Lung (tissue), 12 donors: ENCODE data around the gene LTB4R2. TPM values are rescaled to one million over a fixed set of nuclear protein-coding genes. Genes with fewer than 3 reads are reported as not detected.
A peak's percentile ranks its signal among the peaks of the same experiment; 100 is the strongest.

Experiments used
- ATAC-seq: fragments of 200-7000 bp; cut with Tn5 transposase; one replicate; pipeline ENCODE4 v1.9.1; 2020; ENCODE audit warnings: moderate number of reproducible peaks; ENCODE audit not compliant: insufficient read depth, low FRiP score
- DNase-seq, 3 donors: peaks; one replicate each; pipeline ENCODE4 v3.0.0-alpha.2; 2013 to 2017
- H3K27ac ChIP-seq, 2 donors: one replicate each; pipeline ENCODE4 v1.5.1; 2013; ENCODE audit warnings: mild to moderate bottlenecking in 2 of 2, moderate library complexity in 2 of 2, control low read depth in 1 of 2, inconsistent platforms in 1 of 2, low read depth in 1 of 2, low read length in 1 of 2
- H3K27me3 ChIP-seq, 3 donors: one replicate each; pipeline ENCODE4 v1.5.1; 2013; ENCODE audit warnings: low read length in 2 of 3; ENCODE audit not compliant: control insufficient read depth in 3 of 3, insufficient read depth in 3 of 3
- H3K36me3 ChIP-seq, 4 donors: one replicate each; pipeline ENCODE4 v1.5.1; 2013; ENCODE audit warnings: low read length in 4 of 4, mild to moderate bottlenecking in 1 of 4, moderate library complexity in 1 of 4; ENCODE audit not compliant: control insufficient read depth in 4 of 4, insufficient read depth in 4 of 4
- H3K4me1 ChIP-seq, 5 donors: one replicate each; pipeline ENCODE4 v1.5.1; 2013; ENCODE audit warnings: low read length in 5 of 5, mild to moderate bottlenecking in 2 of 5, moderate library complexity in 1 of 5; ENCODE audit not compliant: control insufficient read depth in 5 of 5, insufficient read depth in 5 of 5
- H3K4me3 ChIP-seq: one replicate; pipeline ENCODE4 v1.5.1; 2013; ENCODE audit warnings: mild to moderate bottlenecking, control low read depth, moderate library complexity
- H3K9ac ChIP-seq, 2 donors: one replicate each; pipeline ENCODE4 v1.5.1; 2013; ENCODE audit warnings: low read length in 2 of 2, control low read depth in 1 of 2; ENCODE audit not compliant: insufficient read depth in 1 of 2
- H3K9me3 ChIP-seq, 4 donors: one replicate each; pipeline ENCODE4 v1.5.1; 2013; ENCODE audit warnings: low read length in 3 of 4, mild to moderate bottlenecking in 1 of 4, moderate library complexity in 1 of 4; ENCODE audit not compliant: control insufficient read depth in 4 of 4, insufficient read depth in 3 of 4
- WGBS, 2 donors: extraction: QIAGEN DNeasy Blood & Tissue Kit; methylation state at CpG; one replicate each; pipeline ENCODE4 v1.1.7; 2013; 5-methylcytosine and 5-hydroxymethylcytosine counted together
- polyA plus RNA-seq, 2 donors: library from polyadenylated mRNA; stranded (reverse); fragments of 200-250 nt; gene quantifications; one replicate each; pipeline ENCODE4 v1.2.1, GENCODE V29; 2013
- total RNA-seq, 2 donors: library from RNA; depleted of rRNA in 1 of 2; stranded (reverse); fragments of >200 nt in 1 of 2; gene quantifications; one replicate each; pipeline ENCODE4 v1.2.1, GENCODE V29; 2014 to 2021
- TF ChIP-seq, protein P1 (sequence below): IDR thresholded peaks from 2 replicates; pipeline ENCODE4 v1.5.1; 2012; ENCODE audit warnings: mild to moderate bottlenecking; ENCODE audit errors: control extremely low read depth, extremely low read depth
- donor health status: control.
- donor health status: control.
- donor health status: Bipolar disorder and iron deficiency.
- donor health status: healthy.
- donor health status: DM: yes; HTN: yes; CAD: no.

Gene LTB4R2
- total and polyA plus RNA-seq, 4 donors: 1.8 to 14.0 (median 5.7) TPM

DNA sequence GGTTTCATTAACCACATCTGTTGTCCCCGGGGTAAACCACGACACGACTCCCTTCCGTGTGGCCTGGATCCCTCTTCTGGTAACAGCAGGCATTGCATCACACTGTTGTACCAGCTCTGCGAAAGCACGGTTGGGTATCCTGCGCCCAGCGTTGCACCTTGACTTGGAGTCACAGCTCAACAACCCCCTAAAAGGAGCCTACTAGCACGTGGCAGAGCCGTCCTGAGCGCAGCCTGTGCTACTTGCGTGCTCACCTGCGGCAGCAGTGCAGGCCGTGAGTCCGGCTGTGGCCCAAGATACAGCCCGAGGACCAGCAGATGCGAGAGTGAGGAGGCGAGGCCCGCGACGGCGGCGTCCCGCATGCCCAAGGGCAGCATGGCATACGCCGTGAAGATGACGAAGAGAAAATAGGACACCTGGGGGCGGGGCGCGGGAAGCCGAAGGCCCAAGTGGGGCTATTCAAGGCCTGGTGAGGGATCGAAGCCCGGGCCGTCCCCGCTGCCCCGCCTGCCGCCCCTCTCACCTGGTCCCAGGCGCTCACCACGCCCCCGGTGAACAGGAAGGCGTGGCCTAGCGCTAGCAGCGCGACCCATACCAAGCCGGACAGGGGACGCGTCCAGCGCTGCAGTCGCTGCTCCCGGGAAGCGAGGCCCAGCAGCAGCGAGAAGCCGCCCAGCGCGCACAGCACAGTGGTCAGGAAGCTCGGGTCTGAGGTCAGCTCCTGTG, 22.5 kb downstream of the LTB4R2 start:
- TF ChIP-seq, protein P1, sequence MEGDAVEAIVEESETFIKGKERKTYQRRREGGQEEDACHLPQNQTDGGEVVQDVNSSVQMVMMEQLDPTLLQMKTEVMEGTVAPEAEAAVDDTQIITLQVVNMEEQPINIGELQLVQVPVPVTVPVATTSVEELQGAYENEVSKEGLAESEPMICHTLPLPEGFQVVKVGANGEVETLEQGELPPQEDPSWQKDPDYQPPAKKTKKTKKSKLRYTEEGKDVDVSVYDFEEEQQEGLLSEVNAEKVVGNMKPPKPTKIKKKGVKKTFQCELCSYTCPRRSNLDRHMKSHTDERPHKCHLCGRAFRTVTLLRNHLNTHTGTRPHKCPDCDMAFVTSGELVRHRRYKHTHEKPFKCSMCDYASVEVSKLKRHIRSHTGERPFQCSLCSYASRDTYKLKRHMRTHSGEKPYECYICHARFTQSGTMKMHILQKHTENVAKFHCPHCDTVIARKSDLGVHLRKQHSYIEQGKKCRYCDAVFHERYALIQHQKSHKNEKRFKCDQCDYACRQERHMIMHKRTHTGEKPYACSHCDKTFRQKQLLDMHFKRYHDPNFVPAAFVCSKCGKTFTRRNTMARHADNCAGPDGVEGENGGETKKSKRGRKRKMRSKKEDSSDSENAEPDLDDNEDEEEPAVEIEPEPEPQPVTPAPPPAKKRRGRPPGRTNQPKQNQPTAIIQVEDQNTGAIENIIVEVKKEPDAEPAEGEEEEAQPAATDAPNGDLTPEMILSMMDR: peak; percentile 67
- H3K27ac ChIP-seq: no peak overlapping the region
- DNase-seq: peak; percentile 73 to 77 (median 76)

DNA sequence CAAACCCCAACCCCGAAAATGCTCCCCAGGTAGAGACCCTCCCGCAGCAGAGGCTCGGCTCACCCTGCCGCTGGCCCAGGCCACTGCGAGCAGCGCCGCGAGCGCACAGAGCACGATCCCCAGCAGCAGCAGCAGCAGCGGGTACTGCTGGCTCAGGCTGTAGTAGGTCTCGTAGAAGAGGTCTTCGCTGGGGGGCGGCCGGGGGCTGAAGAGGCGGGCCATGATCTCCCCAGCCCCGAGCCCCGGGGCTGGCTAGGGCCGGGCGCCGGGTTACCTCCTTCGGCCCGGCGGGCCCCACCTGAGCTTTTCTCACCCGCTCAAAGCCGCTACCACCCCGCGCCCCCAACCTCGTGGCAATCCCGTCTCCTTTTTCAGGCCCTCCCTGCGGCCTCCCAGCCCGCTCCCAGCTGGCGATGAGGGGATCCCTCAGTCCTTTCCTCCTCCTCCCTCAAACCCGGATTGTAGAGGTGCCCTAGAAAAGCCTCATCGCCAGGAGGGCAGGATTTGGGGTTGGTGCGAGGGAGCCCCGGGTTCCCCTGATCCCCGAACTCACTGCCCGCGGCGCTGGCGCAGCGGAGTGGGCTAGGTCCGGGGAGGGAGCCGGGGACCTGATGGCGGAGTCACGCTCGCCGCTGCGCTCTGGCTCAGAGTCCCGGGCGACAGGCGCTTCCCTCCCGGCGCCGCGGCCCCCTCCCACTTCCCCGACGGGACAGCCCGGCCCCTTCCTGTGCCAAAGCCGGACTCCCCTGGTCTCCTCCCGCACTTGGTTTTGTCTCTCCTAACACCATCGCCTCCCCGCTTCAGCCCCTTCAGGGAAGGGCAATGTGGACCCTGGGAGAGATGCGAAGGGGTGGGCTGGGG, 24.7 kb downstream of the LTB4R2 start, which contains the start of gene ADCY4:
ADCY4 (minus strand) TSS at position 641 of the 861 bp plus-strand sequence; CDS start at position 222, 419 bp downstream.
- H3K9ac ChIP-seq: peak within 1 kb of the TSS in 1 of 2 donors; percentile 11
- 4 to 5% methylated on average over 57 to 65 of the region's 65 CpGs for WGBS, 2 donors
- H3K9me3 ChIP-seq: no peaks in the 10 kb centered on the region
- ATAC-seq: no peak
- TF ChIP-seq, protein P1: no peak
- peak within 1 kb of the TSS; percentile 82 for H3K27ac ChIP-seq
- H3K27me3 ChIP-seq: peaks cover 0 to 69% (median 48%) of the 10 kb centered on the region in 3 donors
- peak; percentile 32 to 46 (median 44) for DNase-seq
- H3K4me3 ChIP-seq: peak within 1 kb of the TSS; percentile 48
- peaks cover 0 to 9% (median 0%) of the 10 kb centered on the region in 4 donors for H3K36me3 ChIP-seq
- H3K4me1 ChIP-seq: peaks cover 0 to 28% (median 15%) of the 10 kb centered on the region in 5 donors

More for the DNA sequence above, 22.5 kb downstream of the LTB4R2 start:
- Histone ChIP-seq H3K36me3 (peaks cover 0 to 6% (median 0%) of the 10 kb centered on the region in 4 donors), H3K27me3 (peaks cover 0 to 50% (median 38%) of the 10 kb centered on the region in 3 donors), H3K9ac (no peak overlapping the region), H3K4me1 (peaks cover 0 to 20% (median 9%) of the 10 kb centered on the region in 5 donors), H3K9me3 (no peaks in the 10 kb centered on the region), H3K4me3 (no peak overlapping the region)
- 18 to 26% methylated on average over 56 of the region's 56 CpGs for WGBS, 2 donors
- ATAC-seq: peak; percentile 72

DNA sequence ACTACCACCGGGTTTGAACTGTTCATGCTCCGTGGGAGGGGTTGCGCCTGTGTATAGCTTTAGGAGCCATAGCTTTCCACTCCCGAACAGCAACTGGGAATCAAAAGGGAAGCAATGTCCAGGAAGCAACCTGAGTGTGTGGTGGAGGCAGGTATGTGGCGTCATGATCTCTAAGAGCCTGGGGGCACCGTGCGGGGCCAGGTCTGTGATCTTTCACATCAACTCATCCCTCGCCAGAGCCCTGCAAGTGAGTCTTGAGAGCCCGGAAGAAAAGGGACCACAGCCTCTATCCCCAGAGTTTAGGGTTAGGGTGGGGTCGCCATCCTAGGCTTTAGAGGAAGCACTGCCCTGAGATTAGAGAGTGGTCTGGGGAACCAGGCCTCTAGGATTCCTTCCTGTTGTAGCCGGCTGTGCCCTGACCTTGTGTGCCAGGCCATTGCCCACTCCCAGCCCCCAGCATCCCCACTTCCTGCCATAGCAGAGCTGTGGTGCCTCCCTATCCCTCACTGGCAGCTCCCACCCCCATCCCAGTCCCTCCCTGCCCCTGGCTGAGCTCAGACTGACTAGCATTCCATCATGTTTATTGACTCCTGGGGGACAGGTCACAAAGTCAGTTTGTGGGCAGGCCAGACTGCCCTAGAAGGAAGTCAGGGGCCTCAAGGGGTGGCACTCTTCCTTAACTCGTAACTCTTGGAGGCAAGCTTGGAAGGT, 25.7 kb downstream of the LTB4R2 start:
- Histone ChIP-seq H3K27ac (peak overlapping the region in 1 of 2 donors; percentile 82), H3K36me3 (peaks cover 0 to 5% (median 0%) of the 10 kb centered on the region in 4 donors), H3K4me3 (no peak overlapping the region), H3K9me3 (no peaks in the 10 kb centered on the region), H3K4me1 (peaks cover 0 to 31% (median 15%) of the 10 kb centered on the region in 5 donors), H3K9ac (no peak overlapping the region), H3K27me3 (peaks cover 0 to 69% (median 57%) of the 10 kb centered on the region in 3 donors)
- ATAC-seq: no peak
- TF ChIP-seq, protein P1: no peak
- DNase-seq: peak in 1 of 3 donors; percentile 25
- WGBS, 2 donors: 49 to 63% methylated on average over 12 of the region's 12 CpGs
